Medulla oblongata (tissue), 1 donor: ENCODE measurements around the gene CDHR2.

Experiments
- DNase-seq: peaks from one replicate; pipeline ENCODE4 v3.0.0-alpha.2; 2015; ENCODE audit errors: extremely low spot score

Gene CDHR2

GRCh38 chr5:176640616-176641015 is 91.5 kb downstream of the CDHR2 start:
- no peak for DNase-seq

- no peak for DNase-seq
Observed at GRCh38 chr5:176642675-176643490, 93.7 kb downstream of the CDHR2 start.

GRCh38 chr5:176643491-176644219 is 94.5 kb downstream of the CDHR2 start:
- no peak for DNase-seq

GRCh38 chr5:176644294-176644693 is 95.2 kb downstream of the CDHR2 start:
- DNase-seq = no peak

- DNase-seq = no peak
Observed at GRCh38 chr5:176644878-176645670, 95.9 kb downstream of the CDHR2 start.
